ENCODE data around the gene RHOBTB3.
A peak's percentile ranks its signal among the peaks of the same experiment; 100 is the strongest.

RHOBTB3 gene

DNA sequence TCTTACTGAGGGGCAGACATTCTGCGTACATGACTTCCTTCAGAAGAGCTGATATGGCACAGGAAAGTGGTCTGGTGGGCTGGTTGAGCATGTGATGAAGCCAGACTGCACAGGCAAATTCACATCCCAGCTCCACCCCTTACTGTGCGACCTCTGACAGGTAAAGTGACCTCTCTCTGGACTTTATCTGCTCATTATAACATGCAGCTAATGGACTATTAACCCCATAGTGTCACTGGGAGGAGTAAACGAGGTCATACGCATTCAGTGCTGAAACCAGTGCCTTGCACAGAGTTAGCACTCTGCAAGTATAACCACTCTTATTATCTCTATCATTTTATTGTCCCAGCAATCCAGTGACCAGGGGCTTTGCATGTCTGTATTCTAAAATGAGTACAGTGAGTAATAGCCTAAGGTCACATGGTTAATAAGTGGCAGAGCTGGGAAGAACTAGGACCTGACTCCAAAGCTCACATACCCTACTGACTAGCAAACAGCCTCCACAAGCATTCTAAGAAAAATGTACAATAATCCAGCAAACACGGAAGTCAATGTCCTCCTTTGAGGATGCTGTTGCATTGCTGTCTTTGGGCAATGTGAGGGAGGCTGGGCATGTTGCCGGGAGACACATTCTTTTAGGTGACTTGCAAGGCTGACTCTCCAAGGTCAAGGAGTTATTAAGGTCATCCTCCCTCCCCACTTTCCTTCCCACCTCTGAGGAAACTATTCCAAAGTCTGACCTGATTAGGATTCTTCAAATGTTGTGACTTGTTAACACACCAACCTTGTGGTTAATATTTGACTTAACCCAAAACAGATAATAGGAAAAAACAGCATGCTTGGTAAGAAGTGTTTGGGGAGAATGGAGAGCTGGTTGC is 72.4 kb downstream of the RHOBTB3 start:
- TF ChIP-seq MYC (IDR thresholded peaks at IDR 0.05; ENCODE audit: low read depth, low read length) (no peak), POLR2A (IDR thresholded peaks at IDR 0.05; ENCODE audit: extremely low read depth, insufficient read length) (no peak)
- TF ChIP-seq, protein P1, sequence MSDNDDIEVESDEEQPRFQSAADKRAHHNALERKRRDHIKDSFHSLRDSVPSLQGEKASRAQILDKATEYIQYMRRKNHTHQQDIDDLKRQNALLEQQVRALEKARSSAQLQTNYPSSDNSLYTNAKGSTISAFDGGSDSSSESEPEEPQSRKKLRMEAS (IDR thresholded peaks at IDR 0.05; ENCODE audit: low read depth, low read length) = no peak
- TF ChIP-seq, protein P2, sequence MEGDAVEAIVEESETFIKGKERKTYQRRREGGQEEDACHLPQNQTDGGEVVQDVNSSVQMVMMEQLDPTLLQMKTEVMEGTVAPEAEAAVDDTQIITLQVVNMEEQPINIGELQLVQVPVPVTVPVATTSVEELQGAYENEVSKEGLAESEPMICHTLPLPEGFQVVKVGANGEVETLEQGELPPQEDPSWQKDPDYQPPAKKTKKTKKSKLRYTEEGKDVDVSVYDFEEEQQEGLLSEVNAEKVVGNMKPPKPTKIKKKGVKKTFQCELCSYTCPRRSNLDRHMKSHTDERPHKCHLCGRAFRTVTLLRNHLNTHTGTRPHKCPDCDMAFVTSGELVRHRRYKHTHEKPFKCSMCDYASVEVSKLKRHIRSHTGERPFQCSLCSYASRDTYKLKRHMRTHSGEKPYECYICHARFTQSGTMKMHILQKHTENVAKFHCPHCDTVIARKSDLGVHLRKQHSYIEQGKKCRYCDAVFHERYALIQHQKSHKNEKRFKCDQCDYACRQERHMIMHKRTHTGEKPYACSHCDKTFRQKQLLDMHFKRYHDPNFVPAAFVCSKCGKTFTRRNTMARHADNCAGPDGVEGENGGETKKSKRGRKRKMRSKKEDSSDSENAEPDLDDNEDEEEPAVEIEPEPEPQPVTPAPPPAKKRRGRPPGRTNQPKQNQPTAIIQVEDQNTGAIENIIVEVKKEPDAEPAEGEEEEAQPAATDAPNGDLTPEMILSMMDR (IDR thresholded peaks at IDR 0.05; ENCODE audit: low read depth, low read length) = no peak
- H3K4me3 ChIP-seq (ENCODE audit: low read depth, low read length) = no peak overlapping the region
- no peak for DNase-seq (ENCODE audit: low read depth)

DNA sequence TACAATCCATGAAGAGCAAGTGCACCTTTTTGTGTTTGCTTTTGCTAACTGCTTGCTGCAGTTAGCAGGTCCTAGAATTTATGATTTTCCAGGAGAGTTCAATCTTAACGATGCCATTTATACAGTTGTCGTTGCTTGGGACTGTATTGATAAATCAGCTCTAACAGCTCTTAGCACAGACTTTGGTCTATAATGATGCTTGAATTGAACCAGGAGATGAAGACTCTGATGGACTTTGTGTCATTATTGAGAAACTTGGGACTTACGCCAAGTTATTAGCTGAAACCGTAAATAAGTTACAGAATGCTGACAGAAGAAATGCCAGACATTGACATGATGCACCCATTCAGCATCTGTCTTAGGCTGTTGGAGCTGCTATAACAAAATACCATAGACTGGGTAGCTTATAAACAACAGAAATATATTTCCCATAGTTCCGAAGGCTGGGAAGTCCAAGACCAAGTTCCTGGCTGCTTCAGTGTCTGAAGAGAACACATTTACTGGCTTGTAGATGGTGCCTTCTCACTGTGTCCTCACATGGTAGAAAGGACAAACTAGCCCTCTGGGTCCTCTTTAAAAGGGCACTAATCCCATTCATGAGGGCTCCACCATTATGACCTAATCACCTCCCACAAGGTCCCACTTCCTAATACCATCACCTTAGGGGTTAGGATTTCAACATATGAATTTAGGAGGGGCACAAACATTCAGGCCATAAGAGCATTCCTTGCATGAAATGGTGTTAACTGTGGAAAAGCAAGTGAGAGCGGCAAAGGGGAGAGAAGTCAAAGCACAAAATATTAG is 73.8 kb downstream of the RHOBTB3 start:
- no peak for DNase-seq (ENCODE audit: low read depth)
- H3K4me3 ChIP-seq (ENCODE audit: low read depth, low read length) = no peak overlapping the region
- TF ChIP-seq, protein P1 (IDR thresholded peaks at IDR 0.05; ENCODE audit: low read depth, low read length) = no peak
- TF ChIP-seq, protein P2 (IDR thresholded peaks at IDR 0.05; ENCODE audit: low read depth, low read length) = no peak
- TF ChIP-seq POLR2A (IDR thresholded peaks at IDR 0.05; ENCODE audit: extremely low read depth, insufficient read length) (no peak), MYC (IDR thresholded peaks at IDR 0.05; ENCODE audit: low read depth, low read length) (no peak)

DNA sequence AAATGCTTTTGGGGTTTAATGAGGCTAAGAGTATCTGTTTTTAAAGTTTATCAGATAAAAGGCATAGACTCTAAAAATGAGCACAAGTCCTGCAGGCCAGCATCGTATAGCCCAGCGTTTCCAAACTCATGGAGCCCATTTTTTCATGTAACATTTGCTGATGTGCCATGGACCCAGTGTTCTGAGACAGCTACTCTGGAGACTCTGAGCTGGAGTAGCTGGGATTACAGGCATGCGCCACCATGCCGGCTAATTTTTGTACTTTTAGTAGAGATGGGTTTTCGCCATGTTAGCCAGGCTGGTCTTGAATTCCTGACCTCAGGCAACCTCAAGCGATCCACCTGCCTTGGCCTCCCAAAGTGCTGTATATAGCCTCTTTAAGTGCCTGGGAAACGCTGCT is 75.6 kb downstream of the RHOBTB3 start:
- TF ChIP-seq, protein P2 (IDR thresholded peaks at IDR 0.05; ENCODE audit: low read depth, low read length) = no peak
- TF ChIP-seq POLR2A (IDR thresholded peaks at IDR 0.05; ENCODE audit: extremely low read depth, insufficient read length) (no peak), MYC (IDR thresholded peaks at IDR 0.05; ENCODE audit: low read depth, low read length) (no peak)
- TF ChIP-seq, protein P1 (IDR thresholded peaks at IDR 0.05; ENCODE audit: low read depth, low read length) = no peak
- H3K4me3 ChIP-seq (ENCODE audit: low read depth, low read length) = no peak overlapping the region
- no peak for DNase-seq (ENCODE audit: low read depth)

DNA sequence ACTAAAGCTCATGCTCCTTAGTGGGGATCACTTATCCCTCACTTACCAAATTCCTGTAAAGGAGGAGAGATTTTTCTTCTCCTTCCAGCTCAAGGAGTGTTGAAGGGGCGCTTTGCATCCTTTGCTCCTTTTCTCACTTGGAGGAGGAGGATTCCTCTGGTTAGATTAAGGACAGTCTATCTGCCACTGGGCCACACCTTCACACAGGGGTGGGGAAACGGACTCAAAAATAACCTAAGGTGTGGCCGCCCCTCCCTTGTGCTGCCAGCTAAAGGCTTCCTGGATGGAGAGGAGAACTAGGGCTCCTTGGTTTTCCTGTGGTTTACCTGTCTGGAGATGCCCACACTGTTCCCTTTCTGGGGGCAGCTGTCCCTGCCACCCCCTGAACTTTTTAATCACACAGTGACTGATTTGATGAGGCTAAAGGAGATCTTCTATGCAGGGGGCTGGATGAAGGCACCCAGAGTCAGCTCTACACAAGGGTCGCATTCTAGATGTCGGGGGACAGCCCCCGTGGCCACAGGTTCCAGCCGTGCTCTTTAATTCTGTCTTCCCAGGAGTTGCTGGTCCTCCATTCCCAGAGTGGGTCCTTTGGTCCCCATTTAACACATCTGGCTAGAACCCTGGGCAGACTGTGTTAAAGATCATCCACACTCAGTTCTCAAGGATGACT is 77.0 kb downstream of the RHOBTB3 start:
- DNase-seq (ENCODE audit: low read depth) = no peak
- peak overlapping the region; percentile 16 for H3K4me3 ChIP-seq (ENCODE audit: low read depth, low read length)
- TF ChIP-seq, protein P2 (IDR thresholded peaks at IDR 0.05; ENCODE audit: low read depth, low read length) = no peak
- TF ChIP-seq MYC (IDR thresholded peaks at IDR 0.05; ENCODE audit: low read depth, low read length) = no peak
- TF ChIP-seq, protein P1 (IDR thresholded peaks at IDR 0.05; ENCODE audit: low read depth, low read length) = no peak
- no peak for TF ChIP-seq POLR2A (IDR thresholded peaks at IDR 0.05; ENCODE audit: extremely low read depth, insufficient read length)

DNA sequence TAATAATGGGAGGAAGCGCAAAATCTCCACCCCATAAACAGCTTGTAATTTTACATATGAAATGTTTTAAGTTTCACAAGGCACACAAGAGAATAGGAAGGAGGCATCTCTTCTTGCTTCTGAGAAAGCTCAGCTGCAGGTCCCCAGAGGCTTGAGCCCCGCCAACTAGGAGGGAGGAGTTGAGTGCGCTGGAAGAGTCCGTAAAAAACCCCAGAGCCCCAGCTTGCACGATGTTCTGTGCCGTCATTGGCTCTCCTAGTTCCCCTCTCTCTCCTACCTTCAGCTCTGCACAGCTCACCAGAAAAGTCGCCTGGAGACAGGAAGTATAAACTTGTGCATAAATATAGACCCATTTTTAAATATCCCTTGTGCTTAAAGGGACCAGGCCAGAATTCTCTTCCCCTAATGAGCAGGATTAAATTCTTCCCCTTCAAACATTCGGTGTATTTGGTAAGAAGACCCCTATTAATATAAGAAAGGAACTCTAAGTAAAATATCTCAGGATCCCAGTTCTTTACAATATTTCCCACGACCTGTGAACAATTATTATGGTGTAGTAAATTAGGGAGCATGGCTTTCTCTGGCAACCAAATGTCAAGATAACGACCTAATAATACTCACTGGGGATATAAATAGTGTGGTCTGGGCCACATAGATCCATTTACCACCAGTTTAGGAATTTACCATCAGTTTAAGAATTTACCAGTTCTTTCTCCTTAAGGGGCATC is 77.7 kb downstream of the RHOBTB3 start:
- peak overlapping the region; percentile 25 for H3K4me3 ChIP-seq (ENCODE audit: low read depth, low read length)
- DNase-seq (ENCODE audit: low read depth) = peak; percentile 98
- TF ChIP-seq POLR2A (IDR thresholded peaks at IDR 0.05; ENCODE audit: extremely low read depth, insufficient read length) (no peak), MYC (IDR thresholded peaks at IDR 0.05; ENCODE audit: low read depth, low read length) (no peak)
- TF ChIP-seq, protein P2 (IDR thresholded peaks at IDR 0.05; ENCODE audit: low read depth, low read length) = no peak
- TF ChIP-seq, protein P1 (IDR thresholded peaks at IDR 0.05; ENCODE audit: low read depth, low read length) = no peak

All from NB4 (cell line).